Pericardium fibroblast (primary cell): ENCODE data around the gene DNAJB4. TPM values are rescaled to one million over a fixed set of nuclear protein-coding genes. Genes with fewer than 3 reads are reported as not detected.

Source experiments
- total RNA-seq: library from RNA; depleted of rRNA; stranded (reverse); fragments of >200 nt; gene quantifications from 2 replicates; pipeline ENCODE4 v1.2.3, GENCODE V29; 2015

The DNAJB4 gene
- total RNA-seq = 54.0 and 60.0 TPM in 2 replicates

GRCh38 chr1:78004719-78005447, at the start of gene DNAJB4:
Gene DNAJB4, plus strand, starts transcription at chr1:78004939. Its CDS starts 172 bp downstream, at chr1:78005111.

DNA sequence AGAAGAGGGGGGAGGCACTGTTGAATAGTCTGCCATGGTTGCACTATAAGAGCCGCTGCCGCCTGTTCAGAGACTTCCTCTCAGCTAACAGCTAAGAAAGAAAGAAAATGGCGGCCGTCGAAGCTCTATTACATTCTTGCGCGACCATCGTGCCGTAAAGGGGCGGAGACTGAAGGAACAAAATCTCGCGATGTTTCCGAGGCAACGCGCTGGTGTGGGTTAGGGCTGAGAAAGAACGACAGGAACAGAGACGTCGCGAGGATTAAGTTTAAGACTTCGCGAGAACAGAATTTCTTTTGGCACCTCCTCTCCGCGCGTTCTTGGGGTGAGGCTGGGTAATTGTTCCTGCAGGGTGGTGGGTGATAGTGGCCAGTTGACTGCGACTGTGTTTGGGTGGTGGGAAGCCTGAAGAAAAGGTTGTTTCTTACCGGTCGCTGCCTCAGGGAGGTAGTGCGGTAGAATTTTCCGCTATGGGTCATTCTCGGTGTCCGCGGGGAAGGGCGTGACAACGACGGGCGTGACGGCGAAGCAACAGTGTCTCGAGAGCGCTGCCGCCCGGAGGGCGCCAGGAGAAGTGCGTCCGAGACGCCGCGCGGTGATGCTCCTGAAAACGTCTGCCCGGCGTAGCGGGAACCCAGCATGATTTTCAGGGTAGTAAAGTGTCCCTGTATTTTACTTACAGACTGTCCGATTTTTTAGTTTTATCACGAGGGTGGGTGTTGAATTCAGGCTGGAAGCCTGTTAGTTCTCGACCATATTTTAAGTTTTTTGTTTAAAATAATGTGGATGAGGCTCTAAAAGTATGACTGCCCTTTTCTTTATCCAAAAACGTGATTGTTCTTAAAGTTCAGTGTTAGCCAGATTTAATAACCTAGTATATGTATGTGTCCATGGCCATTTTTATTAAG, 25.5 kb upstream of the DNAJB4 start, which contains the start of gene FUBP1:
TSS of gene FUBP1 (minus strand) at position 104 of the 908 bp plus-strand sequence. CDS start at position 36, 68 bp downstream.

GRCh38 chr1:78045926-78046778, 41.4 kb downstream of the DNAJB4 start, which contains the start of gene GIPC2:
Gene GIPC2, plus strand, starts transcription at chr1:78045966. Its CDS starts 129 bp downstream, at chr1:78046095.

Other genes with a start within 250 kb of the DNAJB4 start
- gene USP33, start 245.1 kb upstream of the DNAJB4 start, total RNA-seq = 48.0 and 81.7 TPM in 2 replicates
- gene MIGA1, start 225.3 kb upstream of the DNAJB4 start, total RNA-seq = 8.3 and 12.5 TPM in 2 replicates
- 27.7 and 46.0 TPM in 2 replicates for gene NEXN, start 116.3 kb upstream of the DNAJB4 start, total RNA-seq
- 36.4 and 41.5 TPM in 2 replicates for gene FUBP1, start 25.9 kb upstream of the DNAJB4 start, total RNA-seq
- 0.17 and 0.23 TPM in 2 replicates for gene GIPC2, start 41.0 kb downstream of the DNAJB4 start, total RNA-seq